Neural cell (in vitro differentiated cells): ENCODE measurements around the gene RUNX3.

Experiments
- CTCF ChIP-seq: fragments of 450-650 bp; IDR thresholded peaks from 2 replicates; pipeline ENCODE4 v1.5.1; 2014; ENCODE audit warnings: antibody characterized with exemption, mild to moderate bottlenecking, moderate library complexity; ENCODE audit not compliant: poor library complexity, severe bottlenecking
- EP300 ChIP-seq: fragments of 450-650 bp; conservative IDR thresholded peaks from 2 replicates; pipeline ENCODE4 v1.6.1; 2014; ENCODE audit warnings: antibody characterized with exemption, mild to moderate bottlenecking, moderate library complexity; ENCODE audit not compliant: poor library complexity, severe bottlenecking
- EZH2 ChIP-seq: fragments of 200-600, 300-800 bp; shearing (Covaris generic), sonication (generic); IDR thresholded peaks from 2 replicates; pipeline ENCODE4 v1.6.1; 2014; ENCODE audit warnings: antibody characterized with exemption, low read length, borderline replicate concordance, mild to moderate bottlenecking; ENCODE audit not compliant: insufficient read depth, poor library complexity, severe bottlenecking
- POLR2AphosphoS5 ChIP-seq: IDR thresholded peaks from 2 replicates; pipeline ENCODE4 v1.6.1; 2012
- RAD21 ChIP-seq: fragments of 450-650 bp; conservative IDR thresholded peaks from 2 replicates; pipeline ENCODE4 v1.6.1; 2014; ENCODE audit warnings: antibody characterized with exemption, mild to moderate bottlenecking, moderate library complexity
- REST ChIP-seq: IDR thresholded peaks from 2 replicates; pipeline ENCODE4 v1.6.1; 2012; ENCODE audit warnings: borderline replicate concordance
- SMC3 ChIP-seq: fragments of 450-650 bp; conservative IDR thresholded peaks from 2 replicates; pipeline ENCODE4 v1.6.1; 2014; ENCODE audit warnings: antibody characterized with exemption, mild to moderate bottlenecking, moderate library complexity; ENCODE audit not compliant: poor library complexity
- TAF1 ChIP-seq: IDR thresholded peaks from 2 replicates; pipeline ENCODE4 v1.6.1; 2012; ENCODE audit warnings: low read depth

- TF ChIP-seq RAD21 (no peak), TAF1 (no peak), CTCF (no peak), EZH2 (no peak), EP300 (no peak), POLR2AphosphoS5 (no peak), SMC3 (no peak), REST (no peak)
These were observed 18.2 kb upstream of the RUNX3 start for GRCh38 chr1:24948079-24948827.
